Measurements from ENCODE around the gene HTR4.

The HTR4 gene

GRCh38 chr5:148697180-148697808, 43.0 kb upstream of the HTR4 start:
- Histone ChIP-seq H3K4ac (ENCODE audit: low read depth in 1 of 2, low read length in 2 of 2) (no peak overlapping the region), H3K23ac (ENCODE audit: low read length in 2 of 2) (no peak overlapping the region), H2BK15ac (ENCODE audit: low read depth, poor library complexity, severe bottlenecking) (no peak overlapping the region), H2BK120ac (ENCODE audit: low read depth, low read length) (no peak overlapping the region), H2BK12ac (ENCODE audit: low read length in 2 of 2) (no peak overlapping the region), H3K4me3 (ENCODE audit: insufficient read depth in 1 of 2, low read depth in 1 of 2, low read length in 2 of 2) (peak overlapping the region in 1 of 2 experiments; percentile 66), H3K4me1 (ENCODE audit: control insufficient read depth, insufficient read depth, low read depth, low read length) (no peaks in the 10 kb centered on the region), H3K4me2 (ENCODE audit: low read length, poor library complexity, severe bottlenecking) (no peak overlapping the region), H2AFZ (ENCODE audit: low read depth, low read length) (no peak overlapping the region), H4K8ac (ENCODE audit: low read length) (no peak overlapping the region), H3K9ac (ENCODE audit: low read length) (peak overlapping the region; percentile 61), H3K36me3 (ENCODE audit: control insufficient read depth in 1 of 2, insufficient read depth in 2 of 2, low read depth in 1 of 2, low read length in 2 of 2) (no peaks in the 10 kb centered on the region), H3K18ac (ENCODE audit: low read depth in 1 of 2, low read length in 2 of 2) (no peak overlapping the region), H3K79me1 (replicated peaks; ENCODE audit: low read length, poor library complexity, severe bottlenecking) (no peaks in the 10 kb centered on the region), H2BK5ac (ENCODE audit: low read depth, low read length, poor library complexity, severe bottlenecking) (no peak overlapping the region), H3K27me3 (ENCODE audit: control insufficient read depth in 1 of 2, insufficient read depth in 1 of 2, low read length in 2 of 2) (peaks cover 0 to 3% of the 10 kb centered on the region in 2 experiments), H3K9me3 (ENCODE audit: control insufficient read depth, low read length) (no peaks in the 10 kb centered on the region), H3K14ac (ENCODE audit: low read length in 2 of 2) (no peak overlapping the region), H4K91ac (ENCODE audit: low read length) (no peak overlapping the region), H3K27ac (ENCODE audit: low read length, poor library complexity, severe bottlenecking) (no peak overlapping the region), H2AK5ac (ENCODE audit: low read length, severe bottlenecking) (no peak overlapping the region)
- WGBS, result 70% methylated on average over 4 of the region's 6 CpGs
- DNase-seq, result peak; percentile 36

DNA sequence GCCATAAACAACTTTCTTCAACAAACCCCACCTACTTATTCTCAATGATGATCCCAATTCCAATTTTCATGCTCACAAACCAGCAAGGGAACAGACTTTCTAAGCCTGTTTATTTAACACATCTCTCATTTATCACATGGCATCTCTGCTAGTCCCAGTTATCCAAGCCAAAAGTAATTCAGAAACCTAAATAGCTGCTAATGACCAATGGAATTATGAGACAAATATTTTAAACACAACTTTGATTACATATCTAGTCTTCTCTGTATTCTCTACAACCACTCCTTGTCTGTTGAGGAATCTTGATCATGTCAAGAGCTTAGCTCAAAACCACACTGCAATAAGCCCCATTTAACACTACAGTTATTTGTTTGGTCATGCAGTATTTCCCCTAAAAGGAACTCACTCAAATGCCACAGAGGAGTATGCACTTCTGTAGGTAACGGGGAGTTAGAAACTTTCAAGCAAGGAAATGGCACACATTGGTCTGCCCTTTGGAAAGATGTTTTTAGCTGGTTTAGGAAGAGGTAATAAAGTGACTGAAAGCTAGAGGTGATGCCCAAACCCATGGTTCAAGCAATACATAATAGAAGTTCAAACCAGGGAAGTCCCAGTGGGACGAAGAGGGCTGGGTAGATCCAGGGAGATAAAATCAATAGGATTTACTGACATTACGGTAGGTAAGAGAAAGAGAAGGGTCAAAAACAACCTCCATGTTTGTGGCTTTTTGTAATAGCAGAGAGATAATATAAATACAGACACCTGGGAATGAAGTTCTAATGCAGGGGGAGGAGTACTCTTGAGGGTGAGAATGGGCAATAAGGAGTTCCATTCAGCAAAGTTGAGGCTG, 42.1 kb upstream of the HTR4 start:
- H3K14ac ChIP-seq (ENCODE audit: low read length in 2 of 2), result no peak overlapping the region
- H2BK12ac ChIP-seq (ENCODE audit: low read length in 2 of 2), result no peak overlapping the region
- WGBS, result 88% methylated on average over 3 of the region's 3 CpGs
- H3K27ac ChIP-seq (ENCODE audit: low read length, poor library complexity, severe bottlenecking), result no peak overlapping the region
- H4K91ac ChIP-seq (ENCODE audit: low read length), result no peak overlapping the region
- H3K18ac ChIP-seq (ENCODE audit: low read depth in 1 of 2, low read length in 2 of 2), result no peak overlapping the region
- no peak overlapping the region for H2AK5ac ChIP-seq (ENCODE audit: low read length, severe bottlenecking)
- no peak overlapping the region for H2BK5ac ChIP-seq (ENCODE audit: low read depth, low read length, poor library complexity, severe bottlenecking)
- H3K4me3 ChIP-seq (ENCODE audit: insufficient read depth in 1 of 2, low read depth in 1 of 2, low read length in 2 of 2), result no peak overlapping the region
- no peak overlapping the region for H3K9ac ChIP-seq (ENCODE audit: low read length)
- peaks cover 0 to 3% of the 10 kb centered on the region in 2 experiments for H3K27me3 ChIP-seq (ENCODE audit: control insufficient read depth in 1 of 2, insufficient read depth in 1 of 2, low read length in 2 of 2)
- H3K4ac ChIP-seq (ENCODE audit: low read depth in 1 of 2, low read length in 2 of 2), result no peak overlapping the region
- H3K23ac ChIP-seq (ENCODE audit: low read length in 2 of 2), result no peak overlapping the region
- H3K4me1 ChIP-seq (ENCODE audit: control insufficient read depth, insufficient read depth, low read depth, low read length), result no peaks in the 10 kb centered on the region
- no peaks in the 10 kb centered on the region for H3K36me3 ChIP-seq (ENCODE audit: control insufficient read depth in 1 of 2, insufficient read depth in 2 of 2, low read depth in 1 of 2, low read length in 2 of 2)
- no peak overlapping the region for H4K8ac ChIP-seq (ENCODE audit: low read length)
- H3K79me1 ChIP-seq (replicated peaks; ENCODE audit: low read length, poor library complexity, severe bottlenecking), result no peaks in the 10 kb centered on the region
- DNase-seq, result no peak
- H3K4me2 ChIP-seq (ENCODE audit: low read length, poor library complexity, severe bottlenecking), result no peak overlapping the region
- no peak overlapping the region for H2AFZ ChIP-seq (ENCODE audit: low read depth, low read length)
- H2BK15ac ChIP-seq (ENCODE audit: low read depth, poor library complexity, severe bottlenecking), result no peak overlapping the region
- H3K9me3 ChIP-seq (ENCODE audit: control insufficient read depth, low read length), result no peaks in the 10 kb centered on the region
- H2BK120ac ChIP-seq (ENCODE audit: low read depth, low read length), result no peak overlapping the region

- Histone ChIP-seq H3K14ac (ENCODE audit: low read length in 2 of 2) (no peak overlapping the region), H3K4me1 (ENCODE audit: control insufficient read depth, insufficient read depth, low read depth, low read length) (no peaks in the 10 kb centered on the region), H3K27me3 (ENCODE audit: control insufficient read depth in 1 of 2, insufficient read depth in 1 of 2, low read length in 2 of 2) (no peaks in the 10 kb centered on the region), H2AFZ (ENCODE audit: low read depth, low read length) (no peak overlapping the region), H4K91ac (ENCODE audit: low read length) (no peak overlapping the region), H3K79me1 (replicated peaks; ENCODE audit: low read length, poor library complexity, severe bottlenecking) (no peaks in the 10 kb centered on the region), H4K8ac (ENCODE audit: low read length) (no peak overlapping the region), H2BK5ac (ENCODE audit: low read depth, low read length, poor library complexity, severe bottlenecking) (no peak overlapping the region), H3K18ac (ENCODE audit: low read depth in 1 of 2, low read length in 2 of 2) (no peak overlapping the region), H2BK12ac (ENCODE audit: low read length in 2 of 2) (no peak overlapping the region), H3K9ac (ENCODE audit: low read length) (no peak overlapping the region), H3K4ac (ENCODE audit: low read depth in 1 of 2, low read length in 2 of 2) (no peak overlapping the region), H3K4me2 (ENCODE audit: low read length, poor library complexity, severe bottlenecking) (no peak overlapping the region), H3K27ac (ENCODE audit: low read length, poor library complexity, severe bottlenecking) (no peak overlapping the region), H3K36me3 (ENCODE audit: control insufficient read depth in 1 of 2, insufficient read depth in 2 of 2, low read depth in 1 of 2, low read length in 2 of 2) (no peaks in the 10 kb centered on the region), H2BK120ac (ENCODE audit: low read depth, low read length) (no peak overlapping the region), H3K9me3 (ENCODE audit: control insufficient read depth, low read length) (peaks cover 3% of the 10 kb centered on the region), H3K4me3 (ENCODE audit: insufficient read depth in 1 of 2, low read depth in 1 of 2, low read length in 2 of 2) (no peak overlapping the region), H2AK5ac (ENCODE audit: low read length, severe bottlenecking) (no peak overlapping the region), H3K23ac (ENCODE audit: low read length in 2 of 2) (no peak overlapping the region), H2BK15ac (ENCODE audit: low read depth, poor library complexity, severe bottlenecking) (no peak overlapping the region)
- WGBS, result no CpG with 5 or more reads among the region's 1 CpG
- no peak for DNase-seq
Measured at GRCh38 chr5:148690945-148691344, 36.6 kb upstream of the HTR4 start.

- no peaks in the 10 kb centered on the region for H3K79me1 ChIP-seq (replicated peaks; ENCODE audit: low read length, poor library complexity, severe bottlenecking)
- no peaks in the 10 kb centered on the region for H3K36me3 ChIP-seq (ENCODE audit: control insufficient read depth in 1 of 2, insufficient read depth in 2 of 2, low read depth in 1 of 2, low read length in 2 of 2)
- H3K4me3 ChIP-seq (ENCODE audit: insufficient read depth in 1 of 2, low read depth in 1 of 2, low read length in 2 of 2), result no peak overlapping the region
- no peak overlapping the region for H4K91ac ChIP-seq (ENCODE audit: low read length)
- no peak overlapping the region for H3K4ac ChIP-seq (ENCODE audit: low read depth in 1 of 2, low read length in 2 of 2)
- no peak overlapping the region for H3K4me2 ChIP-seq (ENCODE audit: low read length, poor library complexity, severe bottlenecking)
- H3K14ac ChIP-seq (ENCODE audit: low read length in 2 of 2), result no peak overlapping the region
- H3K9ac ChIP-seq (ENCODE audit: low read length), result no peak overlapping the region
- H3K4me1 ChIP-seq (ENCODE audit: control insufficient read depth, insufficient read depth, low read depth, low read length), result no peaks in the 10 kb centered on the region
- H4K8ac ChIP-seq (ENCODE audit: low read length), result no peak overlapping the region
- H3K27me3 ChIP-seq (ENCODE audit: control insufficient read depth in 1 of 2, insufficient read depth in 1 of 2, low read length in 2 of 2), result no peaks in the 10 kb centered on the region
- H3K9me3 ChIP-seq (ENCODE audit: control insufficient read depth, low read length), result peaks cover 3% of the 10 kb centered on the region
- no peak overlapping the region for H2AK5ac ChIP-seq (ENCODE audit: low read length, severe bottlenecking)
- no peak overlapping the region for H3K23ac ChIP-seq (ENCODE audit: low read length in 2 of 2)
- H2BK120ac ChIP-seq (ENCODE audit: low read depth, low read length), result no peak overlapping the region
- DNase-seq, result no peak
- no peak overlapping the region for H3K18ac ChIP-seq (ENCODE audit: low read depth in 1 of 2, low read length in 2 of 2)
- H2BK12ac ChIP-seq (ENCODE audit: low read length in 2 of 2), result no peak overlapping the region
- H3K27ac ChIP-seq (ENCODE audit: low read length, poor library complexity, severe bottlenecking), result no peak overlapping the region
- no peak overlapping the region for H2BK15ac ChIP-seq (ENCODE audit: low read depth, poor library complexity, severe bottlenecking)
- H2BK5ac ChIP-seq (ENCODE audit: low read depth, low read length, poor library complexity, severe bottlenecking), result no peak overlapping the region
- no peak overlapping the region for H2AFZ ChIP-seq (ENCODE audit: low read depth, low read length)
Measured at GRCh38 chr5:148688787-148689186, 34.5 kb upstream of the HTR4 start.
